WTC11 (cell line): ENCODE data around the gene CCL25. TPM values are rescaled to one million over a fixed set of nuclear protein-coding genes. Genes with fewer than 3 reads are reported as not detected.

ENCODE experiments used
- ATAC-seq: fragments of 200-7000 bp; cut with Tn5 transposase; 2 replicates; pipeline ENCODE4 v1.10.0; 2021; ENCODE audit warnings: mild to moderate bottlenecking, moderate library complexity
- CTCF ChIA-PET: fragments of 300-600 bp; sonication (Branson Sonifier 250); formaldehyde crosslinking; loops from one replicate; lab custom pipeline; 2021; ENCODE audit warnings: antibody characterized with exemption; lab: Charles Lee
- POLR2A ChIA-PET: fragments of 350-600 bp; sonication (Branson Sonifier 250); formaldehyde crosslinking; loops from one replicate; lab custom pipeline; 2021; ENCODE audit warnings: antibody characterized with exemption; lab: Charles Lee
- DNase-seq: peaks from one replicate; pipeline ENCODE4 v3.0.0; 2021; ENCODE audit warnings: low spot score
- H3K27ac Mint-ChIP-seq: 2 replicates; pipeline ENCODE4 v1.8.0; 2021; ENCODE audit warnings: mixed read lengths
- H3K27me3 Mint-ChIP-seq: 2 replicates; pipeline ENCODE4 v1.8.0; 2021; ENCODE audit warnings: low read depth, mild to moderate bottlenecking, moderate library complexity, mixed read lengths
- H3K36me3 Mint-ChIP-seq: 2 replicates; pipeline ENCODE4 v1.8.0; 2021; ENCODE audit warnings: mixed read lengths
- H3K4me1 Mint-ChIP-seq: 2 replicates; pipeline ENCODE4 v1.8.0; 2022; ENCODE audit warnings: mixed read lengths
- H3K4me3 Mint-ChIP-seq: 2 replicates; pipeline ENCODE4 v1.8.0; 2021; ENCODE audit warnings: mild to moderate bottlenecking, moderate library complexity, mixed read lengths
- H3K9me3 Mint-ChIP-seq: 2 replicates; pipeline ENCODE4 v1.8.0; 2021; ENCODE audit warnings: mixed read lengths
- AR ChIP-seq: fragments of 250-450 bp; sonication (Bioruptor Pico); IDR thresholded peaks from 2 replicates; pipeline ENCODE4 v1.9.0; 2021; ENCODE audit warnings: mild to moderate bottlenecking
- ATF2 ChIP-seq: sonication (generic); formaldehyde crosslinking; IDR thresholded peaks from 2 replicates; pipeline ENCODE4 v1.8.1; 2022; ENCODE audit warnings: low read depth, missing genetic modification reagents, borderline replicate concordance
- ETV6 ChIP-seq: sonication (generic); formaldehyde crosslinking; IDR thresholded peaks from 2 replicates; pipeline ENCODE4 v1.8.1; 2022; ENCODE audit warnings: mild to moderate bottlenecking, missing genetic modification reagents
- FOXK1 ChIP-seq: sonication (generic); formaldehyde crosslinking; IDR thresholded peaks from 2 replicates; pipeline ENCODE4 v1.8.0; 2022; ENCODE audit warnings: mild to moderate bottlenecking, moderate library complexity, missing genetic modification reagents
- FOXP4 ChIP-seq: sonication (generic); formaldehyde crosslinking; IDR thresholded peaks from 2 replicates; pipeline ENCODE4 v1.8.0; 2022; ENCODE audit warnings: mild to moderate bottlenecking, missing genetic modification reagents
- GABPB1 ChIP-seq: sonication (generic); formaldehyde crosslinking; IDR thresholded peaks from 2 replicates; pipeline ENCODE4 v1.8.1; 2023; ENCODE audit warnings: mild to moderate bottlenecking, missing genetic modification reagents
- GTF2I ChIP-seq: fragments of 250-450 bp; sonication (Bioruptor Pico); conservative IDR thresholded peaks from 2 replicates; pipeline ENCODE4 v1.4.0; 2021; ENCODE audit warnings: mild to moderate bottlenecking
- HMGA2 ChIP-seq: fragments of 250-450 bp; sonication (Bioruptor Pico); IDR thresholded peaks from 2 replicates; pipeline ENCODE4 v1.4.0; 2021; ENCODE audit warnings: mild to moderate bottlenecking, moderate library complexity
- MAX ChIP-seq: sonication (generic); formaldehyde crosslinking; IDR thresholded peaks from 2 replicates; pipeline ENCODE4 v1.8.0; 2022; ENCODE audit warnings: mild to moderate bottlenecking, missing genetic modification reagents
- NFYB ChIP-seq: sonication (generic); formaldehyde crosslinking; conservative IDR thresholded peaks from 2 replicates; pipeline ENCODE4 v1.8.0; 2022; ENCODE audit warnings: low read depth, missing genetic modification reagents
- SP1 ChIP-seq: sonication (generic); formaldehyde crosslinking; conservative IDR thresholded peaks from 2 replicates; pipeline ENCODE4 v1.8.1; 2022; ENCODE audit warnings: missing genetic modification reagents
- ZNF219 ChIP-seq: sonication (generic); formaldehyde crosslinking; IDR thresholded peaks from 2 replicates; pipeline ENCODE4 v1.8.0; 2023; ENCODE audit warnings: missing genetic modification reagents, mild to moderate bottlenecking, borderline replicate concordance
- ZNF416 ChIP-seq: fragments of 250-450 bp; sonication (Bioruptor Pico); IDR thresholded peaks from 2 replicates; pipeline ENCODE4 v1.9.0; 2021; ENCODE audit warnings: mild to moderate bottlenecking, inconsistent platforms
- ZNF512 ChIP-seq: sonication (generic); formaldehyde crosslinking; IDR thresholded peaks from 2 replicates; pipeline ENCODE4 v1.8.1; 2022; ENCODE audit warnings: missing genetic modification reagents, borderline replicate concordance
- total RNA-seq: library from RNA; stranded (reverse); gene quantifications from 3 replicates; pipeline ENCODE4 v1.2.3, GENCODE V29; 2021
- TF ChIP-seq, protein P1 (sequence below): sonication (generic); formaldehyde crosslinking; IDR thresholded peaks from 2 replicates; pipeline ENCODE4 v1.8.0; 2022; ENCODE audit warnings: mild to moderate bottlenecking, missing genetic modification reagents
- TF ChIP-seq, protein P2 (sequence below): sonication (generic); formaldehyde crosslinking; IDR thresholded peaks from 2 replicates; pipeline ENCODE4 v1.8.1; 2023; ENCODE audit warnings: mild to moderate bottlenecking, missing genetic modification reagents, borderline replicate concordance

CCL25 gene
- total RNA-seq, 1 experiment from 2014 or later = not detected

DNA sequence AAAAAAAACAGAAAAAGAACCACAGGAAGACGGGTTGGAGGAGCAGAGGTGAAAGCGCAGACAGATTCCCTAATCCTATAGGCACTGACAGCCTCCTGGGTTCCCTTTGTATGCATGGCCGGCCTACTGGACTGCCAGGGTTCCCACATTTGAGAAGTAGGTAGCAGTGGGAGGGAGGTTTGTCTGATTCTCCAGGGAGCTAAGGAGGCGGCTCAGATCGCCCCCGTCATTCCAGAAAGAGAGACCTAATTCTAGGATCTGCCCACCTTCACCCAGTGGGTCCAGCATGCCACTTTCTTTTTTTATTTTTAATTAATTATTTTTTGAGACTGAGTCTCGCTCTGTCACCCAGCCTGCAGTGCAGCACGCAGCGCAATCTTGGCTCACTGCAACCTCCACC, 9.7 kb upstream of the CCL25 start:
- ATAC-seq (no peak), DNase-seq (no peak)
- no peak for TF ChIP-seq SP1 (CRISPR knock-in tag)
- no peak for TF ChIP-seq ZNF416 (CRISPR knock-in tag)
- TF ChIP-seq GABPB1 = no peak
- TF ChIP-seq ZNF219 = no peak
- TF ChIP-seq AR (CRISPR knock-in tag) = no peak
- TF ChIP-seq FOXP4 (CRISPR knock-in tag) = no peak
- no peak for TF ChIP-seq FOXK1 (CRISPR knock-in tag)
- no peak for TF ChIP-seq HMGA2
- TF ChIP-seq MAX (CRISPR knock-in tag) = no peak
- TF ChIP-seq, protein P1, sequence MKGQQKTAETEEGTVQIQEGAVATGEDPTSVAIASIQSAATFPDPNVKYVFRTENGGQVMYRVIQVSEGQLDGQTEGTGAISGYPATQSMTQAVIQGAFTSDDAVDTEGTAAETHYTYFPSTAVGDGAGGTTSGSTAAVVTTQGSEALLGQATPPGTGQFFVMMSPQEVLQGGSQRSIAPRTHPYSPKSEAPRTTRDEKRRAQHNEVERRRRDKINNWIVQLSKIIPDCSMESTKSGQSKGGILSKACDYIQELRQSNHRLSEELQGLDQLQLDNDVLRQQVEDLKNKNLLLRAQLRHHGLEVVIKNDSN (CRISPR knock-in tag) = no peak
- TF ChIP-seq ETV6 (CRISPR knock-in tag) = no peak
- no peak for TF ChIP-seq ATF2
- TF ChIP-seq ZNF512 = no peak
- Mint-ChIP-seq H3K9me3 (peaks cover 4% of the 10 kb centered on the region; the same call in 1 of the 2 replicates), H3K27me3 (peaks cover 11% of the 10 kb centered on the region), H3K4me1 (no peaks in the 10 kb centered on the region), H3K27ac (no peak overlapping the region), H3K36me3 (no peaks in the 10 kb centered on the region), H3K4me3 (no peak overlapping the region)
- ChIA-PET CTCF (interaction anchor here (1.4 kb wide), 1 partner anchor 98 kb away, joined by 4 read pairs; no protein-coding TSS in a partner anchor), POLR2A (no interaction called here)

DNA sequence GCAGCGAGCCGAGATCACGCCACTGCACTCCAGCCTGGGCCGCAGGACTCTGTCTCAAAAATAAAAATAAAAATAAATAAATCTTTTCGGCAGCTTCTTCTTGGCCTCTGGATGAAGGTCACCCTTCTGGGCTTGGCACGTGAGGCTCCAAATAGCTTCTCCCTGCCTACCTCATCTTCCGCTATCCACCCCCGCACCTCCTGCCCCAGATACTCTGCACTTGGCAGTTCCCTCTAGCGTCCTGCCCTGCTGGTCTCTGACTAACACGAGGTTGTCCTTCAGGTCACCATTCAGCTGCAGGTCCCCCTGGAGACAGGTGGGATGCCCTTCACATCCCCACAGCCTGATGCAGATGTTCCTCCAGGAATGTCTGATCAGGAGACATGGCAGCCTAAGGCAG, 8.5 kb upstream of the CCL25 start:
- Mint-ChIP-seq H3K27me3 (peaks cover 22% of the 10 kb centered on the region), H3K4me1 (no peaks in the 10 kb centered on the region), H3K36me3 (no peaks in the 10 kb centered on the region), H3K4me3 (no peak overlapping the region), H3K9me3 (no peaks in the 10 kb centered on the region), H3K27ac (0 out of 2 replicates have a peak overlapping the region, but pooled peaks have one; percentile 74)
- DNase-seq = no peak
- ChIA-PET POLR2A (interaction anchor here (0.9 kb wide), 1 partner anchor 38 kb away, joined by 3 read pairs; the partner anchor contains the start of gene ELAVL1), CTCF (interaction anchor here (0.6 to 1.6 kb wide), 5 partner anchors 15 to 285 kb away, joined by 3 to 4 read pairs (median 4); no protein-coding TSS in a partner anchor)
- no peak for ATAC-seq
- TF ChIP-seq FOXK1 (CRISPR knock-in tag) (no peak), GTF2I (no peak), ATF2 (no peak), NFYB (CRISPR knock-in tag) (no peak)
- TF ChIP-seq, protein P2, sequence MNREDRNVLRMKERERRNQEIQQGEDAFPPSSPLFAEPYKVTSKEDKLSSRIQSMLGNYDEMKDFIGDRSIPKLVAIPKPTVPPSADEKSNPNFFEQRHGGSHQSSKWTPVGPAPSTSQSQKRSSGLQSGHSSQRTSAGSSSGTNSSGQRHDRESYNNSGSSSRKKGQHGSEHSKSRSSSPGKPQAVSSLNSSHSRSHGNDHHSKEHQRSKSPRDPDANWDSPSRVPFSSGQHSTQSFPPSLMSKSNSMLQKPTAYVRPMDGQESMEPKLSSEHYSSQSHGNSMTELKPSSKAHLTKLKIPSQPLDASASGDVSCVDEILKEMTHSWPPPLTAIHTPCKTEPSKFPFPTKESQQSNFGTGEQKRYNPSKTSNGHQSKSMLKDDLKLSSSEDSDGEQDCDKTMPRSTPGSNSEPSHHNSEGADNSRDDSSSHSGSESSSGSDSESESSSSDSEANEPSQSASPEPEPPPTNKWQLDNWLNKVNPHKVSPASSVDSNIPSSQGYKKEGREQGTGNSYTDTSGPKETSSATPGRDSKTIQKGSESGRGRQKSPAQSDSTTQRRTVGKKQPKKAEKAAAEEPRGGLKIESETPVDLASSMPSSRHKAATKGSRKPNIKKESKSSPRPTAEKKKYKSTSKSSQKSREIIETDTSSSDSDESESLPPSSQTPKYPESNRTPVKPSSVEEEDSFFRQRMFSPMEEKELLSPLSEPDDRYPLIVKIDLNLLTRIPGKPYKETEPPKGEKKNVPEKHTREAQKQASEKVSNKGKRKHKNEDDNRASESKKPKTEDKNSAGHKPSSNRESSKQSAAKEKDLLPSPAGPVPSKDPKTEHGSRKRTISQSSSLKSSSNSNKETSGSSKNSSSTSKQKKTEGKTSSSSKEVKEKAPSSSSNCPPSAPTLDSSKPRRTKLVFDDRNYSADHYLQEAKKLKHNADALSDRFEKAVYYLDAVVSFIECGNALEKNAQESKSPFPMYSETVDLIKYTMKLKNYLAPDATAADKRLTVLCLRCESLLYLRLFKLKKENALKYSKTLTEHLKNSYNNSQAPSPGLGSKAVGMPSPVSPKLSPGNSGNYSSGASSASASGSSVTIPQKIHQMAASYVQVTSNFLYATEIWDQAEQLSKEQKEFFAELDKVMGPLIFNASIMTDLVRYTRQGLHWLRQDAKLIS = no peak
